Measurements from ENCODE around the gene IGF1.
"Not testable (repeated sequence)": the region's sequence is repeated elsewhere in the genome, so short reads cannot be mapped to it uniquely, and the experiment has no call there.

Gene IGF1

DNA sequence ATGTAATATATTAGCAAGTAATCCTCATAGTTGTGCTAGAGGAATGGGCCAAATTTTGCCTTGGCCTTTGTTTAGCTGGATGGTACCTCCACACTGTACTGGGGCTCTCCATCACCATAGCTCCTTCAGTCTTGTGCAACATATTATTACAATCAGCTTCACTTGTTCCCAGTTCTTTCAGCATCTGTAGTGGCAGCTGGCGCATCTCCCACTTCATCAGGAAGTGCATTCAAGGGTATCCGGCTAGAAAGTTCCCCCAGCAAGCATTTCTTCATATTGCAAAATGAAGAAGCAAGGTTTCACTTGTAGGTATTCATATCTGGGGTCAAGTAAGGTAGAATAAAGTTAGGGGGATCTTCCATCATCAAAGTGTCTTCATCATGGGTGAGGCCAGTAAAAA, 123.7 kb downstream of the IGF1 start:
- no peak overlapping the region for H3K4me3 ChIP-seq (ENCODE audit: low read length)

DNA sequence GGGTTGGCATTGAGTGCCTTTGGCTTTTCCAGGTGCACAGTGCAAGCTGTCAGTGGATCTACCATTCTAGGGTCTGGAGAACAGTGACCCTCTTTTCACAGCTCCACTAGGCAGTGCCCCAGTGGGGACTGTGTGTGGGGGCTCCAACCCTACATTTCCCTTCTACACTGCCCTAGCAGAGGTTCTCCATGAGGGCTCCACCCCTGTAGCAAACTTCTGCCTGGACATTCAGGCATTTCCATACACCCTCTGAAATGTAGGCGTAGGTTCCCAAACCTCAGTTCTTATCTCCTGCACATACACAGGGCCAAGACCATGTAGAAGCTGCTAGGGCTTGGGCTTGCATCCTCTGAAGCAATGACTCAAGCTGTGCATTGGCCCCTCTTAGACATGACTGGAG, 126.1 kb downstream of the IGF1 start:
- not testable (repeated sequence) for H3K4me3 ChIP-seq (ENCODE audit: low read length); DNase-seq (ENCODE audit: low read depth)

More for the DNA sequence above, 123.7 kb downstream of the IGF1 start:
- TF ChIP-seq, protein P1, sequence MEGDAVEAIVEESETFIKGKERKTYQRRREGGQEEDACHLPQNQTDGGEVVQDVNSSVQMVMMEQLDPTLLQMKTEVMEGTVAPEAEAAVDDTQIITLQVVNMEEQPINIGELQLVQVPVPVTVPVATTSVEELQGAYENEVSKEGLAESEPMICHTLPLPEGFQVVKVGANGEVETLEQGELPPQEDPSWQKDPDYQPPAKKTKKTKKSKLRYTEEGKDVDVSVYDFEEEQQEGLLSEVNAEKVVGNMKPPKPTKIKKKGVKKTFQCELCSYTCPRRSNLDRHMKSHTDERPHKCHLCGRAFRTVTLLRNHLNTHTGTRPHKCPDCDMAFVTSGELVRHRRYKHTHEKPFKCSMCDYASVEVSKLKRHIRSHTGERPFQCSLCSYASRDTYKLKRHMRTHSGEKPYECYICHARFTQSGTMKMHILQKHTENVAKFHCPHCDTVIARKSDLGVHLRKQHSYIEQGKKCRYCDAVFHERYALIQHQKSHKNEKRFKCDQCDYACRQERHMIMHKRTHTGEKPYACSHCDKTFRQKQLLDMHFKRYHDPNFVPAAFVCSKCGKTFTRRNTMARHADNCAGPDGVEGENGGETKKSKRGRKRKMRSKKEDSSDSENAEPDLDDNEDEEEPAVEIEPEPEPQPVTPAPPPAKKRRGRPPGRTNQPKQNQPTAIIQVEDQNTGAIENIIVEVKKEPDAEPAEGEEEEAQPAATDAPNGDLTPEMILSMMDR (IDR thresholded peaks at IDR 0.05; ENCODE audit: insufficient read depth, low read depth, low read length, missing control alignments) = no peak
- no peak for DNase-seq (ENCODE audit: low read depth)

DNA sequence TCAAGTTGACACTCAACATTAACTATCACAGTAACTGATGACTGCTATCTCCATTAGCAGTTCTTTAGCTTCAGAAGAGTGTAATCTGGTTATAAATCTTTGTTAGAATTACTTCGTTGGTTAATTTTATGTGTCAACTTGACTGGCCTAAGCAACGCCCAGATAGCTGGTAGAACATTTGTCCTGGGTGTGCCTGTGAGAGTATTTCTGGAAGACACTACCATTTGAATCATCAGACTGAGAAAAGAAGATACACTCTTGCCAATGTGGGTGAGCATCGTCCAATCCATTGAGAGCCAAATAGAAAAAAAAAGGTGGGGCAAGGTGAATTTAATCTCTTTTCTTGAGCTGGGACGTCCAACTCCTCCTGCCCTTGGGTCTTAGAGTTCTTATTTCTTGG, 129.0 kb downstream of the IGF1 start:
- H3K4me3 ChIP-seq (ENCODE audit: low read length) = no peak overlapping the region
- TF ChIP-seq, protein P1 (IDR thresholded peaks at IDR 0.05; ENCODE audit: insufficient read depth, low read depth, low read length, missing control alignments) = no peak
- DNase-seq (ENCODE audit: low read depth) = no peak

DNA sequence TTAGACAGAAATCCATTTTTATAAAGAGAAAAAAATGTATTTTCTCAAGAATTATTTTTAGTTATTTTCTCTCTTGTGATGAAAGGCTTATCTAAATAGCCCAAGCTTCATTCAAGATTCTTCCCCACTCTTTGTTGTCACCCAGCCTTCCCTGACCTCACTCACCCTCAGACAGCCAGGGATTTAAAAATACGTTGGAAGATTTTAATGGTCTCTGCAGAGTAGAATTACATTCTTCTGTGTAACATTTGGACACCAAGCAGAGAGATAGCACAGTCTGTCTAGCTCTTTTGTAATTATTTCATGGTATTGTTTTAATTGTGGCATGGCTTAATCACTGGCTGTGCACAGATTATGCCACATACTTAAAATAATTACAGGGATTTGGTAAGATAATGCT, 130.3 kb downstream of the IGF1 start:
- H3K4me3 ChIP-seq (ENCODE audit: low read length) = no peak overlapping the region
- TF ChIP-seq, protein P1 (IDR thresholded peaks at IDR 0.05; ENCODE audit: insufficient read depth, low read depth, low read length, missing control alignments) = no peak
- no peak for DNase-seq (ENCODE audit: low read depth)

DNA sequence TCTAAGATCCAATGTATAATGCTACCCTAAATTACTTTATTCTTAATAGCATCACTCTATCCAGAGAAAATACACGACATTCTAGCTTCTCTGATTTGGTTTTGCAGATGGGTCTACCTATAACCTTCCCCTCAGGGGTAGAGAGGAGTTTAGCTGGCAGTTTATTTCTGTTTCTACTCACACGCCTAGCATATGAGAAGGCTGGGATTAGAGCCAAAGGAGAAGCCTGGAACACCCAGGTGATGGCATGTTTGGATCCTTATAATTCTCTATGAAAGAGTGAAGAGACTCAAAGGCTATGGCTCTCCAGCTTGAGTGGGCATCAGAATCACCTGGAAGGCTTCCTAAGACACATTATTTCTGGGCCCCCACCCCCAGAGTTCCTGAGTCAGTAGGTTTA, 131.3 kb downstream of the IGF1 start:
- TF ChIP-seq, protein P1 (IDR thresholded peaks at IDR 0.05; ENCODE audit: insufficient read depth, low read depth, low read length, missing control alignments) = no peak
- no peak overlapping the region for H3K4me3 ChIP-seq (ENCODE audit: low read length)
- DNase-seq (ENCODE audit: low read depth) = no peak

DNA sequence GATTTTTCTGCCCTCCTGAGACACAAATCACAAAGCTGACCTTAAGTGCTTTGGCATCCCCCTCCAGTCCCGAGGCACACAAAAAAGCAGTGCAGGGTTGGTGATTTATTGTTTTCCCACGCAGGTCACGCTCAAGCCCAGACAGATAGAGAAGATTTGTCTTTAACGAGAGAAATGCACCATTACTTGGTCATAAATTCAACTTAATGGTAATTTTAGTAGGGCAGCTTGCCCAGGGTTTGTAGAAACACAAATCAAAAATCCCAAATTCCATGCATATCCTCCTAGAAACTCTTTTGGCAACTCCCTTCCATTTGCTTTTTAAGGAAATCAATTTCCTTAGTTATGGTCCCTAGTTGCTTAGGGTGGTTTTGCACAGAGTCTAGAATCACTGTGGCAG, 132.6 kb downstream of the IGF1 start:
- TF ChIP-seq, protein P1 (IDR thresholded peaks at IDR 0.05; ENCODE audit: insufficient read depth, low read depth, low read length, missing control alignments) = no peak
- H3K4me3 ChIP-seq (ENCODE audit: low read length) = no peak overlapping the region
- DNase-seq (ENCODE audit: low read depth) = no peak

Measured in epithelial cell of esophagus (primary cell).